Activated CD8-positive, alpha-beta memory T cell treated with anti-CD3 and anti-CD28 coated beads for 1 hour (primary cell): ENCODE results near the gene NUDT22.

Experiments
- DNase-seq, 2 donors: peaks; one replicate each; pipeline ENCODE4 v3.0.0-alpha.2; 2020; ENCODE audit warnings: low read depth in 1 of 2; ENCODE audit errors: extremely low read depth in 1 of 2

Gene NUDT22

GRCh38 chr11:64226507-64227051, 505 bp downstream of the NUDT22 start:
- DNase-seq, result no peak

GRCh38 chr11:64227405-64227956, 1.4 kb downstream of the NUDT22 start:
- DNase-seq, result no peak

GRCh38 chr11:64229090-64229743, 3.1 kb downstream of the NUDT22 start:
- no peak for DNase-seq

GRCh38 chr11:64229744-64230170, 3.7 kb downstream of the NUDT22 start:
- no peak for DNase-seq

GRCh38 chr11:64230171-64230984, 4.3 kb downstream of the NUDT22 start, which contains the start of gene DNAJC4:
Gene DNAJC4, plus strand, starts transcription at chr11:64230548. Its CDS starts 307 bp downstream, at chr11:64230855.
- DNase-seq, result peak; percentile 72 to 77

DNA sequence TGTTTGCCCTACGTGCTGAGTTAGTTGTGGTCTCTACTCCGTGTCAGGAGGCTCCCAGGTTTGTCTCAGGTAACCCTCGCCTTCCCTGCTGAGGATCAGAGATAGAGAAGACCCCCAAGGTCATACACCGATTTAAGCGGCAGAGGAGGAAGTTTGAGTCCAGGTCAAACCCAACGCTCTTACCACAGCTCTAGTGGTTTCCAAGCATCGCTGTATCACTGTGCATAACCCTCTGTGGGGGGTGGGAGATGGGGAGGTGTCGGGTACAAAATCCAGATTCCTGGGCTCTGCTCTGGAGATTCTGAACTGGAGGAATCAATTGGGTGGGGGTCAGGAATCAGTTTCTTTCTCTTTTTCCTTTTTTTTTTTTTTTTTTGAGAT, 4.9 kb downstream of the NUDT22 start:
- DNase-seq, result no peak

- DNase-seq, result no peak
These were observed 5.5 kb downstream of the NUDT22 start for GRCh38 chr11:64231546-64231945.

- DNase-seq, result no peak
These were observed 6.3 kb downstream of the NUDT22 start for GRCh38 chr11:64232182-64232966.

DNA sequence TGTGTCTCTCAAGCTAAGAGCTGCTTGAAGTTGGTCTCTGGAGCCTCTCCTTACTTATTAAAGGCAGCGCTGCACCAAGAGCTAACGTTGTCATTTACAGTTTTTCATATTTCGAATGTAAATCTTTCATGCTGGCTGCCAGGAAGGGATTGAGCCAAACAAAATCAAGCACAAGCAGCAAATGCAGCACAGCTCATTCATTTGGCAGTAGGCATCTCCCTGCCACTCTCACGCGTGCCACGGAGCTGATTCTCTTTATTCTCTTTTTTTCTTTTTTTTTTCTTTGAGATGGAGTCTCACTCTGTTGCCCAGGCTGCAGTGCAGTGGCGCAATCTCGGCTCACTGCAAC, 6.9 kb downstream of the NUDT22 start:
- DNase-seq, result no peak

GRCh38 chr11:64233913-64234586, 8.0 kb downstream of the NUDT22 start, which contains the start of gene VEGFB:
Gene VEGFB, plus strand, starts transcription at chr11:64234584. Its CDS starts 250 bp downstream, at chr11:64234834.
- DNase-seq, result peak in 1 of 2 donors; percentile 63

GRCh38 chr11:64234647-64235379, 8.7 kb downstream of the NUDT22 start:
- DNase-seq, result peak in 1 of 2 donors; percentile 40

GRCh38 chr11:64235437-64236161, 9.5 kb downstream of the NUDT22 start:
- DNase-seq, result no peak

DNA sequence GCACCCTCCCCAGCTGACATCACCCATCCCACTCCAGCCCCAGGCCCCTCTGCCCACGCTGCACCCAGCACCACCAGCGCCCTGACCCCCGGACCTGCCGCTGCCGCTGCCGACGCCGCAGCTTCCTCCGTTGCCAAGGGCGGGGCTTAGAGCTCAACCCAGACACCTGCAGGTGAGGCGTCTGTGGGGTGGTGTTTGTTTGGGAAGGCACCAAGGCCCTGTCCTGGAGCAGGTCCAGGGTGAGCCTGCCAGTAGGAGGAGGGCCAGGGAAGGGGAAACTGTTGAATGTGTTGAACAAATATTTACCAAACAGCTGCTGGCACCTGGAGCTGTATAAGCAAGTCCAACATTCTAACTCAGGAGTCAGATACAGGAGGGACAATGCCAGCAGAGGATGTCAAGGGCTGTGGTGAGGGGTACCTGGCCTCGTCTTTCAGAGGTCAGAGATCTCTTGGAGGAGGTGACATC, 11.4 kb downstream of the NUDT22 start:
- no peak for DNase-seq

DNA sequence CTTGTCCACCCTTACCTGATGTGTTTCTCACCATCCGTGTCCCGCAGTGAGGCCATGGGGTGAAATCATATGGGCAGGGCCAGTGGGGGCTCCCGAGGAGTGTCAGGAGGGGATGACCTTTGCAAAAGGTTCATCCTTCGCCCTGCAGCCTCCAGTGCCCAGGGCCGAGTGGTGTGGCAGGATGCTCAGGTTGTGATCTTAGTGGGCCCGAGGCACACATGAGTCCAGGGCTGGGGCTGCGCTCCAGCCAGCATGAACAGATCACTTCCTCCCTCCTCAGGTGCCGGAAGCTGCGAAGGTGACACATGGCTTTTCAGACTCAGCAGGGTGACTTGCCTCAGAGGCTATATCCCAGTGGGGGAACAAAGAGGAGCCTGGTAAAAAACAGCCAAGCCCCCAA, 12.0 kb downstream of the NUDT22 start:
- DNase-seq, result no peak

GRCh38 chr11:64238999-64239398, 12.9 kb downstream of the NUDT22 start:
- no peak for DNase-seq

- no peak for DNase-seq
These were observed 13.8 kb downstream of the NUDT22 start for GRCh38 chr11:64239662-64240434.

GRCh38 chr11:64240435-64241240, 14.6 kb downstream of the NUDT22 start, which contains the start of gene FKBP2:
Gene FKBP2, plus strand, starts transcription at chr11:64241095. Its CDS starts 1,293 bp downstream, at chr11:64242388.
- DNase-seq, result peak; percentile 92 to 97
